Activated CD8-positive, alpha-beta T cell treated with anti-CD3 and anti-CD28 coated beads, Interleukin-2, amount 10 ng/mL, durations not matched to agents 7 days and 5 days (primary cell): ENCODE data around the gene FAM216A. TPM values are rescaled to one million over a fixed set of nuclear protein-coding genes. Genes with fewer than 3 reads are reported as not detected.
A peak's percentile ranks its signal among the peaks of the same experiment; 100 is the strongest.
"Not testable (repeated sequence)": the region's sequence is repeated elsewhere in the genome, so short reads cannot be mapped to it uniquely, and the experiment has no call there.

ENCODE experiments used
- ATAC-seq: fragments of 150-1000 bp; cut with Tn5 transposase; one replicate; pipeline ENCODE4 v1.10.0; 2021; ENCODE audit warnings: moderate library complexity
- CTCF ChIA-PET: fragments of 350-600 bp; sonication (Branson Sonifier 250); formaldehyde crosslinking; loops from one replicate; lab custom pipeline; 2021; ENCODE audit warnings: antibody characterized with exemption; lab: Charles Lee
- POLR2A ChIA-PET: fragments of 350-600 bp; sonication (Branson Sonifier 250); formaldehyde crosslinking; loops from one replicate; lab custom pipeline; 2021; ENCODE audit warnings: antibody characterized with exemption; lab: Charles Lee
- DNase-seq: peaks from one replicate; pipeline ENCODE4 v3.0.0-alpha.2; 2020
- H3K27ac Mint-ChIP-seq: one replicate; pipeline ENCODE4 v1.8.0; 2021; ENCODE audit warnings: mild to moderate bottlenecking, mixed read lengths
- H3K27me3 Mint-ChIP-seq: one replicate; pipeline ENCODE4 v1.8.0; 2021; ENCODE audit warnings: low read depth, mixed read lengths
- H3K36me3 Mint-ChIP-seq: one replicate; pipeline ENCODE4 v1.8.0; 2021; ENCODE audit warnings: low read depth, mixed read lengths
- H3K4me1 Mint-ChIP-seq: one replicate; pipeline ENCODE4 v1.8.0; 2021; ENCODE audit warnings: low read depth, mixed read lengths
- H3K4me3 Mint-ChIP-seq: one replicate; pipeline ENCODE4 v1.8.0; 2021; ENCODE audit warnings: mild to moderate bottlenecking, mixed read lengths
- H3K9me3 Mint-ChIP-seq: one replicate; pipeline ENCODE4 v1.8.0; 2022; ENCODE audit warnings: mixed read lengths; ENCODE audit not compliant: insufficient read depth
- total RNA-seq, 2 experiments: library from RNA; stranded (reverse); gene quantifications; one replicate each; pipeline ENCODE4 v1.2.3, GENCODE V29; 2021

FAM216A gene
- total RNA-seq, 2 experiments from 2014 or later: 20.5 to 22.9 TPM

GRCh38 chr12:110520876-110521712 is 52.4 kb downstream of the FAM216A start:
- ChIA-PET CTCF (interaction anchor here (4.7 kb wide), 1 partner anchor 81 kb away, joined by 29 read pairs; no protein-coding TSS in a partner anchor), POLR2A (interaction anchor here (0.7 kb wide), 1 partner anchor 20 kb away, joined by 3 read pairs; no protein-coding TSS in a partner anchor)
- not testable (repeated sequence) for ATAC-seq, H3K36me3 Mint-ChIP-seq, H3K4me1 Mint-ChIP-seq, H3K9me3 Mint-ChIP-seq, H3K27me3 Mint-ChIP-seq, H3K4me3 Mint-ChIP-seq, DNase-seq, H3K27ac Mint-ChIP-seq

- Mint-ChIP-seq H3K4me1 (peaks cover 17% of the 10 kb centered on the region), H3K27ac (no peak overlapping the region)
Measured at GRCh38 chr12:110528277-110528839, 59.7 kb downstream of the FAM216A start.

DNA sequence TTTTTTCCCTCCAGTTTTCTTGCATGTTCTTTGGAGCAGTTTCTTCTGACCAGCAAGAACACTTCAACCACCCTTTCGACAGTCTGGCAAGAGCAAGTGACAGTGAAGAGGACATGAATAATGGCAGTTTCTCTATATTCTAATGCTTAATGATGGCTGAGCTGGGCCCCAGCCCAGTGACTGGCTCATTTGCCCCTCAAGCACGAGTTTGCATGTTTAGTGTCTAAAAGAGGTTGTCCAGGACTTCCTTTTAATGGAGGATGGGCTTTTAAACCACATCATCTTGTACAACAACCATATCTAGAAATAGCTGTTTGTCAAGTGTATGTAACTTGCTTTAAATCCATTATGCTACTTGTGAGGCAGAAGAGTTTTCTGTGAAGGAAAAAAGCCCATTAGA is 61.9 kb downstream of the FAM216A start:
- Mint-ChIP-seq H3K4me1 (peaks cover 19% of the 10 kb centered on the region), H3K27ac (no peak overlapping the region), H3K27me3 (no peaks in the 10 kb centered on the region), H3K4me3 (no peak overlapping the region), H3K36me3 (peaks cover 35% of the 10 kb centered on the region), H3K9me3 (no peaks in the 10 kb centered on the region)
- POLR2A ChIA-PET: interaction anchor here (1.9 kb wide), 1 partner anchor 28 kb away, joined by 5 read pairs; the partner anchor contains the start of genes RAD9B and VPS29
- ATAC-seq (no peak), DNase-seq (no peak)
- CTCF ChIA-PET: interaction anchor here (1.5 to 1.6 kb wide), 2 partner anchors 19 to 22 kb away, joined by 3 read pairs; no protein-coding TSS in a partner anchor

More at GRCh38 chr12:110528277-110528839, 59.7 kb downstream of the FAM216A start:
- ChIA-PET CTCF (interaction anchor here (0.6 to 1.4 kb wide), 6 partner anchors 15 to 91 kb away, joined by 3 to 5 read pairs (median 3); no protein-coding TSS in a partner anchor), POLR2A (interaction anchor here (0.6 to 1.4 kb wide), 4 partner anchors 27 to 149 kb away, joined by 3 read pairs; no protein-coding TSS in a partner anchor)
- H3K9me3 Mint-ChIP-seq: no peaks in the 10 kb centered on the region
- no peak overlapping the region for H3K4me3 Mint-ChIP-seq
- ATAC-seq (no peak), DNase-seq (no peak)
- no peaks in the 10 kb centered on the region for H3K27me3 Mint-ChIP-seq
- peaks cover 24% of the 10 kb centered on the region for H3K36me3 Mint-ChIP-seq

DNA sequence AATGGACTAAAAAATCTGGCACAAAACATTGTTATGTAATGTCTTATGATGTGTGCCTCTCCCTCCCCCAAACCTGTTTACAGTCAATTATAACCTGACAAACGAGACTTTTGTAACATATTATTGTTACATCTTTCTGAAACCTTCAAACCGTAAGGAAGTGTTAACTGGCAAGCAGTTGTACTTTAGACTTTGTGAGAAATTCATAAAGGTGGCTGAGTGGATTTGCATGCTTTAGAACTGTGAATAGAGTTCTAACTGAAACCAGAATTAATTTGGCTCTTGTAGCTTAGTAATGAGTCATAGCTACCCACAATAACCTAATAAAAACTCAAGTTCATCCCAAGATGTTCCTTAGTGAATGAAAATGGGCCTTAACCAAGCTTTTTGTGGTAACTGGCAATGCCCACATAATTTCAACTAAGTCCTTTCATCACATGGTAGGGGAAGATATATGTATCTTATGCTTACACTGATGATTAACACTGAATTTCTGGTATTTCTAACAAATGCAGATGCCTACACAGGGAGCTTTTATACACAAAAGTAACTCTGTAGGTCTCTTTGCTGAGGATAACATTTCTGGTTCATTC is 63.2 kb downstream of the FAM216A start:
- DNase-seq (no peak), ATAC-seq (no peak)
- ChIA-PET POLR2A (interaction anchor here (1.3 to 1.9 kb wide), 3 partner anchors 30 to 82 kb away, joined by 3 to 5 read pairs (median 4); partner anchors contain the start of genes FAM216A, GPN3, RAD9B and VPS29), CTCF (interaction anchor here (0.9 to 4.0 kb wide), 6 partner anchors 20 to 101 kb away, joined by 3 to 44 read pairs (median 4); partner anchors contain the start of genes ARPC3, FAM216A and GPN3)
- Mint-ChIP-seq H3K36me3 (peaks cover 47% of the 10 kb centered on the region), H3K4me3 (no peak overlapping the region), H3K4me1 (peaks cover 19% of the 10 kb centered on the region), H3K27ac (no peak overlapping the region), H3K27me3 (no peaks in the 10 kb centered on the region), H3K9me3 (no peaks in the 10 kb centered on the region)

- DNase-seq (no peak), ATAC-seq (no peak)
- Mint-ChIP-seq H3K4me1 (peaks cover 19% of the 10 kb centered on the region), H3K4me3 (no peak overlapping the region), H3K27me3 (no peaks in the 10 kb centered on the region), H3K27ac (no peak overlapping the region), H3K9me3 (no peaks in the 10 kb centered on the region), H3K36me3 (peaks cover 52% of the 10 kb centered on the region)
- ChIA-PET CTCF (interaction anchor here (2.6 to 4.0 kb wide), 3 partner anchors 19 to 69 kb away, joined by 10 to 44 read pairs (median 12); partner anchors contain the start of genes FAM216A and GPN3), POLR2A (interaction anchor here (1.3 kb wide), 1 partner anchor 83 kb away, joined by 4 read pairs; no protein-coding TSS in a partner anchor)
Measured at GRCh38 chr12:110532644-110533043, 64.0 kb downstream of the FAM216A start.

DNA sequence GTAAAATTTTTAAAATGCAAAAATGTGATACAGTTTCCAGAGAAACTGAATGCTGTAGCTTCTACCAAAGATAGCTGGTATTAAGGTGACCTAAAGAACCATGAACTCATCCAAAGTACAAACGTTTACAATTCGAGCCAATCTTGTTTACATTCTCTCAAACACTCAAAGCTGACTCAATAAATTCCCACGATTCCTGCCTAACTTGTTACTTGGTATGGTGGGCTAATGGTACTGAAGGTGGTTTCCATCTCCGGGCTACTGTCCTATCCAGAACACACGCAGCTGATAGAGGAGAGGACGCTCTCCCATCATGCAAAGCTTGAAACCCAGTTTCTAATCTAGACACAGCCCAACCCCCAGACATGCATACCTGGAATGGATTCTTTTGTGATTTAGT is 65.0 kb downstream of the FAM216A start:
- H3K36me3 Mint-ChIP-seq: peaks cover 58% of the 10 kb centered on the region
- peaks cover 16% of the 10 kb centered on the region for H3K4me1 Mint-ChIP-seq
- H3K4me3 Mint-ChIP-seq: no peak overlapping the region
- no peak for ATAC-seq
- ChIA-PET CTCF (interaction anchor here (0.9 to 4.0 kb wide), 5 partner anchors 10 to 68 kb away, joined by 3 to 44 read pairs (median 10); partner anchors contain the start of genes FAM216A and GPN3), POLR2A (no interaction called here)
- no peak for DNase-seq
- H3K9me3 Mint-ChIP-seq: no peaks in the 10 kb centered on the region
- peak overlapping the region; percentile 10 for H3K27ac Mint-ChIP-seq
- no peaks in the 10 kb centered on the region for H3K27me3 Mint-ChIP-seq

DNA sequence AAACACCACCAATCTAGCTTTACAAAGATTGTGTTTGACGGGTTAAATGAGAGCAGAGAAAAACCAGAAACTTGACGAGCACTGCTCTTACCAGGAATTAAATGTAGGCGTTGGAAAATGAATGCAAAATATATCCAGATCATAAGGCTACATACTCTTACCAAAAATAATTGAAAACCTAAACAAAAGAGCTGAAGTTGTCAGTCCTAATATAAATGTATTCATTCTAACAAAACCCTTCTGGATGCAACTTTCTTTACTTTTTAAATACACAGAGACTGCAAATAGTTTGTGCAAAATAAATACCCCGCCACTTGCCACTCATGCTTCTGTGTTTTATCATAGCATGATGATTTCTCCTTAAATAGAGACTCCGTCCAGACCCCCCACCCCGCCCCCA is 66.2 kb downstream of the FAM216A start:
- CTCF ChIA-PET: interaction anchor here (2.6 to 4.0 kb wide), 2 partner anchors 17 to 66 kb away, joined by 12 to 44 read pairs; no protein-coding TSS in a partner anchor

DNA sequence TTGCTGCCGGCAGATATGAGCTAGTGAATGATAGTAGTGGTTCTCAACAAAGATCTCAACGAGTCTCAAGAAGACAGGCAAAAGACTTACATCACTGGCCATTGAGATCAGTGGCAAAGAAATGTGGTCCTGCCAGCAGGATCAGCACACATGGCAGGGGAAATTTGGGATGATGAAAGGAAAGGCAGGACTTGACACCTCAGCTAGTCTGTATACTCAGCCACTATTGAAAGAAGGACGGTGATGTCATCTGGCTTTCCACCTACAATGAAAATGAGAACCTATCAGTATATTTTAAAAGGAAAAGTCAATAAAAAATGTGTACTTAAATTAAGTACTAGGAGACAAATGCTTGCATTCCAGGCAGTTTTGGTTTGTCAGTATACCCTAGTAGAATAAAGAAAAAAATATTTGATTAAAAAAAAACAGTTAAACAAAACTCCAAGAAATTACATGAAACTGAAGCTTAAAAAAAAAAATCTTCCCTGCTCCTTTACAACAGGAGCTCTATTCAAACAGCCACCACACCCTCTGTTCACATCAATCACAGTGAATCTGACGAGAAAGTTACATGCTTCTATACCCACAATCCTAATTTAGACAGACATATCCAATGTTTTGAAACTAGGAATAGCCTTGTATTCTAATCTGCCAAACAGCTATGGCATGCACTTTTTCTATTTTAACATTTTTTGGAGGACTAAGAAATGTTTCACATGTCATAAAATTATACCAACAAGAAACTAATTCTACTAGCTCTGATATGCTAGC is 68.4 kb downstream of the FAM216A start:
- Mint-ChIP-seq H3K9me3 (no peaks in the 10 kb centered on the region), H3K4me3 (no peak overlapping the region), H3K27me3 (no peaks in the 10 kb centered on the region), H3K4me1 (peaks cover 22% of the 10 kb centered on the region), H3K27ac (no peak overlapping the region), H3K36me3 (peaks cover 49% of the 10 kb centered on the region)
- ATAC-seq: no peak
- DNase-seq: no peak
- POLR2A ChIA-PET: interaction anchor here (0.6 kb wide), 1 partner anchor 69 kb away, joined by 5 read pairs; the partner anchor contains the start of gene GPN3
- CTCF ChIA-PET: interaction anchor here (1.0 to 3.7 kb wide), 7 partner anchors 19 to 87 kb away, joined by 3 to 13 read pairs (median 4); partner anchors contain the start of genes ARPC3 and FAM216A

More for the DNA sequence above, 66.2 kb downstream of the FAM216A start:
- Mint-ChIP-seq H3K27ac (no peak overlapping the region), H3K4me3 (no peak overlapping the region), H3K4me1 (peaks cover 27% of the 10 kb centered on the region), H3K27me3 (no peaks in the 10 kb centered on the region), H3K36me3 (peaks cover 63% of the 10 kb centered on the region), H3K9me3 (no peaks in the 10 kb centered on the region)
- ATAC-seq: no peak
- no peak for DNase-seq
- POLR2A ChIA-PET: interaction anchor here (1.3 kb wide), 1 partner anchor 85 kb away, joined by 4 read pairs; the partner anchor contains the start of gene ARPC3

DNA sequence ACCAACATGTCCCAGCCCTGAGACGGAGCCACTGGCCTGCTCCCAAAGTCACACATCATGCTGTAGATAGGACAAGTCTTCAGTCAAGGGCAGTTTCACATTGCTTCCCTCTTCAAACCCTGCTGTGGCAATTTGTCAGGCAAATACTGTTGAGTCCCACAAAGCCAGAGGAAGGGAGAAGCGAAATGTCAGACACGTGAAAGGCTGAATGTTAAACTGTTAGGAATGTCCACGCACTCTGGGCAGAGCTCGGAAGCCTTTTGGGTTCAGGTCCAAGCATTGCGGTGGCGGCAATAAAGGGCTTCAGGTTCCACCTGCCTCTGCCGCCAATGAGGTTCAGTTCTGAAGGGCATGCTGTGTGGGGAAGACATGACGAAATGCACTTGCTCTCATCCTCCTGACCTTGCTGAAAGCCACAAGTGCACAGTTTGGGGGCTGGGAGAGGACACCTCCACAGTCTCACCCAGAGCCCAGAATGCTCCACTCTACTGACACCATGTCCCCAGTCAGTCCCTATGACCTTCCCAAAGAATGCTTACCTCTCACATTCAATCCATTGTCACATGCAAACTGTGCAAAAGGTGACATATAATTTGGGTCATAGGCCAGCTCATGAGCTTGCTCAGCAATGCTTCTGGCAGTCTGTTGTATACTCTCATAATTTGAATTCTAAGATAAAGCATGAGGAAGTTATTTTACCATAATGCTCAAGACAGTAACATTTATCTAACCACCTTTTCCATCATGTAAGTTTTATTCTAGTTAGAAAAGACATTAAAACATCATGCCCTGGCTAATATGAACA is 69.2 kb downstream of the FAM216A start:
- H3K4me3 Mint-ChIP-seq: no peak overlapping the region
- H3K36me3 Mint-ChIP-seq: peaks cover 55% of the 10 kb centered on the region
- peaks cover 18% of the 10 kb centered on the region for H3K4me1 Mint-ChIP-seq
- ChIA-PET POLR2A (interaction anchor here (0.6 kb wide), 1 partner anchor 70 kb away, joined by 5 read pairs; the partner anchor contains the start of gene GPN3), CTCF (interaction anchor here (1.1 to 3.7 kb wide), 6 partner anchors 20 to 88 kb away, joined by 3 to 13 read pairs (median 4); partner anchors contain the start of gene ARPC3)
- peak overlapping the region; percentile 43 for H3K27ac Mint-ChIP-seq
- ATAC-seq (no peak), DNase-seq (no peak)
- H3K27me3 Mint-ChIP-seq: no peaks in the 10 kb centered on the region
- no peaks in the 10 kb centered on the region for H3K9me3 Mint-ChIP-seq
